Esophagus squamous epithelium (tissue), 5 donors: Measurements from ENCODE around the gene WNK1. TPM values are rescaled to one million over a fixed set of nuclear protein-coding genes. Genes with fewer than 3 reads are reported as not detected.

ENCODE experiments used
- DNase-seq: peaks from one replicate; lab custom pipeline; 2025; lab: John Stamatoyannopoulos, UW
- H3K27ac ChIP-seq, 4 donors: fragments of 200-600 bp; sonication (generic); one replicate each; pipeline ENCODE4 v1.5.1; 2016 to 2019; ENCODE audit warnings: mild to moderate bottlenecking in 1 of 4
- H3K27me3 ChIP-seq, 4 donors: fragments of 200-600 bp; sonication (generic); 1 replicate in 3 of 4; 2 replicates in 1 of 4; pipeline versions ENCODE4 v1.5.1 to v1.6.0; 2017 to 2021; ENCODE audit warnings: antibody characterized with exemption in 1 of 4
- H3K36me3 ChIP-seq, 3 donors: fragments of 200-600 bp; sonication (generic); one replicate each; pipeline ENCODE4 v1.5.1; 2016 to 2019
- H3K4me1 ChIP-seq, 3 donors: fragments of 200-600 bp; sonication (generic); one replicate each; pipeline ENCODE4 v1.5.1; 2017 to 2019
- H3K4me3 ChIP-seq, 4 donors: fragments of 200-600 bp; sonication (generic); 1 replicate in 3 of 4; 2 replicates in 1 of 4; pipeline ENCODE4 v1.5.1; 2016 to 2019; ENCODE audit warnings: mild to moderate bottlenecking in 2 of 4, moderate library complexity in 1 of 4
- H3K9me3 ChIP-seq, 3 donors: fragments of 200-600 bp; sonication (generic); one replicate each; pipeline ENCODE4 v1.5.1; 2016 to 2019
- POLR2A ChIP-seq, 4 donors: fragments of 450-650 bp; IDR thresholded peaks; one replicate each; pipeline ENCODE4 v1.6.1; 2017; ENCODE audit warnings: antibody characterized with exemption in 4 of 4, mild to moderate bottlenecking in 4 of 4, moderate library complexity in 3 of 4
- WGBS, 2 donors: methylation state at CpG; one replicate each; pipeline ENCODE4 v1.1.5; 2018; 5-methylcytosine and 5-hydroxymethylcytosine counted together
- intact Hi-C: fragments of 100-400 bp; cut with DNase I; formaldehyde crosslinking; loops from one replicate; pipeline ENCODE4 v1.15.0; 2022
- total RNA-seq, 4 donors: library from RNA; depleted of rRNA; stranded (reverse); fragments of >200 nt; gene quantifications; one replicate each; pipeline ENCODE4 v1.1.0, GENCODE V29; 2016
- TF ChIP-seq, protein P1 (sequence below), 6 experiments: fragments of 450-650 bp in 4 of 6; fragments of 200-600 bp in 2 of 6; sonication (generic) in 2 of 6; IDR thresholded peaks; one replicate each; pipeline ENCODE4 v1.5.1; 2016 to 2019; ENCODE audit warnings: antibody characterized with exemption in 6 of 6, mild to moderate bottlenecking in 4 of 6, moderate library complexity in 4 of 6
- donor health status: DM: yes; HTN: yes; CAD: no.

The WNK1 gene
- total RNA-seq, 4 donors from 2014 or later = 120 to 269 (median 204) TPM

- intact Hi-C loops = no loop called here
- Histone ChIP-seq H3K36me3 (no peaks in the 10 kb centered on the region), H3K4me3 (no peak overlapping the region), H3K27ac (peak overlapping the region in 1 of 4 donors; percentile 12), H3K27me3 (no peaks in the 10 kb centered on the region), H3K4me1 (peaks cover 0 to 91% (median 19%) of the 10 kb centered on the region in 3 donors), H3K9me3 (no peaks in the 10 kb centered on the region)
- 50 to 56% methylated on average over 3 of the region's 3 CpGs for WGBS, 2 donors
- TF ChIP-seq, protein P1, sequence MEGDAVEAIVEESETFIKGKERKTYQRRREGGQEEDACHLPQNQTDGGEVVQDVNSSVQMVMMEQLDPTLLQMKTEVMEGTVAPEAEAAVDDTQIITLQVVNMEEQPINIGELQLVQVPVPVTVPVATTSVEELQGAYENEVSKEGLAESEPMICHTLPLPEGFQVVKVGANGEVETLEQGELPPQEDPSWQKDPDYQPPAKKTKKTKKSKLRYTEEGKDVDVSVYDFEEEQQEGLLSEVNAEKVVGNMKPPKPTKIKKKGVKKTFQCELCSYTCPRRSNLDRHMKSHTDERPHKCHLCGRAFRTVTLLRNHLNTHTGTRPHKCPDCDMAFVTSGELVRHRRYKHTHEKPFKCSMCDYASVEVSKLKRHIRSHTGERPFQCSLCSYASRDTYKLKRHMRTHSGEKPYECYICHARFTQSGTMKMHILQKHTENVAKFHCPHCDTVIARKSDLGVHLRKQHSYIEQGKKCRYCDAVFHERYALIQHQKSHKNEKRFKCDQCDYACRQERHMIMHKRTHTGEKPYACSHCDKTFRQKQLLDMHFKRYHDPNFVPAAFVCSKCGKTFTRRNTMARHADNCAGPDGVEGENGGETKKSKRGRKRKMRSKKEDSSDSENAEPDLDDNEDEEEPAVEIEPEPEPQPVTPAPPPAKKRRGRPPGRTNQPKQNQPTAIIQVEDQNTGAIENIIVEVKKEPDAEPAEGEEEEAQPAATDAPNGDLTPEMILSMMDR (IDR thresholded peaks at IDR 0.05) = no peak
- no peak for TF ChIP-seq POLR2A (IDR thresholded peaks at IDR 0.05)
- no peak for DNase-seq
Observed at GRCh38 chr12:789852-790563, 37.6 kb downstream of the WNK1 start.

DNA sequence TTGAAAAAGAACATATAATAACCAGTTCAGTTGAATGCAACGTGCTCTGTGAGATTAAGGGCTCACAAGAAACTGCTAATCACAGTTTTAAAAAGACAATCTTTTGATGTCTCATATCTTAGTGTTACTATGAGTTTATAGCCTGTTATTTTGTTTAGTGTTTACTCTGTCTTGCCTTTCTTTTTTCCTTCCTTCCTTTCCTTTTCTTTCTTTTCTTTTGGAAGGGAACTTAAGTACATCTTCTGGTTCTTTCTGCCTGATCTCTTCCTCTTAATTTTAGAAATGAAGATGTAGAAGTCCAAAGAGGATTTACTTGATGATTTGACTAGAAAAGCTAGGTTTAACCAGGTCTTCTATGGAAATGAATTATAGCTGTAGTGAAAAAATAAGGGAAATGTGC, 38.2 kb downstream of the WNK1 start:
- TF ChIP-seq POLR2A (IDR thresholded peaks at IDR 0.05) = no peak
- TF ChIP-seq, protein P1 (IDR thresholded peaks at IDR 0.05) = no peak
- 17 to 45% methylated on average over 1 of the region's 1 CpG for WGBS, 2 donors
- H3K27ac ChIP-seq = peak overlapping the region in 1 of 4 donors; percentile 17

GRCh38 chr12:793037-793436, 40.7 kb downstream of the WNK1 start:
- TF ChIP-seq, protein P1 (IDR thresholded peaks at IDR 0.05) = no peak
- TF ChIP-seq POLR2A (IDR thresholded peaks at IDR 0.05) = no peak
- intact Hi-C loops = no loop called here
- H3K4me1 ChIP-seq = peaks cover 5 to 99% (median 29%) of the 10 kb centered on the region in 3 donors
- no peaks in the 10 kb centered on the region for H3K36me3 ChIP-seq
- H3K27ac ChIP-seq = no peak overlapping the region
- DNase-seq = no peak
- 60 to 91% methylated on average over 3 of the region's 3 CpGs for WGBS, 2 donors
- H3K4me3 ChIP-seq = no peak overlapping the region
- H3K27me3 ChIP-seq = no peaks in the 10 kb centered on the region
- H3K9me3 ChIP-seq = no peaks in the 10 kb centered on the region

More for the DNA sequence above, 38.2 kb downstream of the WNK1 start:
- H3K4me3 ChIP-seq = no peak overlapping the region
- peaks cover 3 to 97% (median 20%) of the 10 kb centered on the region in 3 donors for H3K4me1 ChIP-seq
- H3K36me3 ChIP-seq = no peaks in the 10 kb centered on the region
- no peaks in the 10 kb centered on the region for H3K9me3 ChIP-seq
- intact Hi-C loops = no loop called here
- H3K27me3 ChIP-seq = no peaks in the 10 kb centered on the region
- DNase-seq = no peak

- no peak for TF ChIP-seq POLR2A (IDR thresholded peaks at IDR 0.05)
- TF ChIP-seq, protein P1 (IDR thresholded peaks at IDR 0.05) = no peak
- no peak overlapping the region for H3K4me3 ChIP-seq
- H3K36me3 ChIP-seq = no peaks in the 10 kb centered on the region
- no peak for DNase-seq
- no peaks in the 10 kb centered on the region for H3K27me3 ChIP-seq
- H3K27ac ChIP-seq = no peak overlapping the region
- intact Hi-C loops = no loop called here
- no peaks in the 10 kb centered on the region for H3K9me3 ChIP-seq
- peaks cover 5 to 98% (median 26%) of the 10 kb centered on the region in 3 donors for H3K4me1 ChIP-seq
Observed at GRCh38 chr12:793711-794110, 41.3 kb downstream of the WNK1 start.

GRCh38 chr12:795305-795704, 42.9 kb downstream of the WNK1 start:
- no peak for DNase-seq
- 61 to 70% methylated on average over 4 of the region's 4 CpGs for WGBS, 2 donors
- no peak for TF ChIP-seq POLR2A (IDR thresholded peaks at IDR 0.05)
- TF ChIP-seq, protein P1 (IDR thresholded peaks at IDR 0.05) = no peak

More at GRCh38 chr12:795305-795704, 42.9 kb downstream of the WNK1 start:
- H3K27me3 ChIP-seq = no peaks in the 10 kb centered on the region
- no peaks in the 10 kb centered on the region for H3K36me3 ChIP-seq
- no peak overlapping the region for H3K4me3 ChIP-seq
- no peaks in the 10 kb centered on the region for H3K9me3 ChIP-seq
- H3K4me1 ChIP-seq = peaks cover 5 to 87% (median 17%) of the 10 kb centered on the region in 3 donors
- no peak overlapping the region for H3K27ac ChIP-seq
- intact Hi-C loops = no loop called here
